OCI-LY7 (cell line): ENCODE data around the gene ADRB1. TPM values are rescaled to one million over a fixed set of nuclear protein-coding genes. Genes with fewer than 3 reads are reported as not detected.

Experiments
- BruUV-seq: library from RNA; stranded (reverse); fragments of 400-500 nt; replicated peaks from 2 replicates; lab custom pipeline; 2021; lab: Mats Ljungman, UMichigan
- CTCF ChIA-PET: fragments of 300-600 bp; sonication (Branson Sonifier 250); formaldehyde crosslinking; loops from one replicate; lab custom pipeline; 2022; ENCODE audit warnings: antibody characterized with exemption; ENCODE audit not compliant: unreplicated experiment; lab: Charles Lee
- POLR2A ChIA-PET: fragments of 300-600 bp; sonication (Branson Sonifier 250); formaldehyde crosslinking; loops from one replicate; lab custom pipeline; 2022; ENCODE audit warnings: antibody characterized with exemption; lab: Charles Lee
- DNase-seq: peaks from one replicate; pipeline ENCODE4 v3.0.0-alpha.2; 2015; ENCODE audit warnings: low spot score
- H2AFZ ChIP-seq: fragments of 200-600 bp; sonication (generic), shearing (Covaris generic); 2 replicates; pipeline ENCODE4 v1.6.1; 2014; ENCODE audit warnings: mild to moderate bottlenecking, antibody characterized with exemption, low read length, moderate library complexity
- H3K27ac ChIP-seq: fragments of 200-600 bp; sonication (generic); 2 replicates; pipeline ENCODE4 v1.5.1; 2014; ENCODE audit warnings: mixed run types, low read depth, mild to moderate bottlenecking, moderate library complexity, low read length, inconsistent platforms; ENCODE audit not compliant: poor library complexity, severe bottlenecking
- H3K36me3 ChIP-seq: fragments of 200-600 bp; sonication (generic); 2 replicates; pipeline ENCODE4 v1.6.1; 2014; ENCODE audit warnings: mild to moderate bottlenecking, antibody characterized with exemption, low read length, moderate library complexity, mixed read lengths; ENCODE audit not compliant: insufficient read depth
- H3K4me1 ChIP-seq: fragments of 200-600 bp; sonication (generic); 2 replicates; pipeline ENCODE4 v1.5.1; 2014; ENCODE audit warnings: mild to moderate bottlenecking, low read length; ENCODE audit not compliant: insufficient read depth, poor library complexity, severe bottlenecking
- H3K4me2 ChIP-seq: fragments of 200-600 bp; sonication (generic); 2 replicates; pipeline ENCODE4 v1.6.1; 2014; ENCODE audit warnings: mild to moderate bottlenecking, low read length
- H3K4me3 ChIP-seq: fragments of 200-600 bp; sonication (generic); 2 replicates; pipeline ENCODE4 v1.5.1; 2014; ENCODE audit warnings: mild to moderate bottlenecking, low read depth, low read length; ENCODE audit not compliant: poor library complexity, severe bottlenecking
- H3K79me2 ChIP-seq: fragments of 200-600 bp; sonication (generic); 2 replicates; pipeline ENCODE4 v1.6.1; 2016; ENCODE audit warnings: low read depth, mild to moderate bottlenecking, low read length, moderate library complexity, mixed read lengths; ENCODE audit not compliant: insufficient read depth
- H3K9me2 ChIP-seq: fragments of 200-600 bp; sonication (generic); 2 replicates; pipeline ENCODE4 v1.6.1; 2016; ENCODE audit warnings: mild to moderate bottlenecking, low read length, mixed read lengths; ENCODE audit not compliant: insufficient read depth
- H3K9me3 ChIP-seq: fragments of 200-600 bp; sonication (generic); 2 replicates; pipeline ENCODE4 v1.6.1; 2014; ENCODE audit warnings: mild to moderate bottlenecking, mixed run types, low read length, mixed read lengths
- H4K20me1 ChIP-seq: fragments of 200-600 bp; sonication (generic); 2 replicates; pipeline ENCODE4 v1.6.1; 2014; ENCODE audit warnings: mild to moderate bottlenecking, antibody characterized with exemption, low read length, moderate library complexity, mixed read lengths; ENCODE audit not compliant: insufficient read depth
- EZH2phosphoT487 ChIP-seq: fragments of 200-600 bp; sonication (generic); IDR thresholded peaks from 2 replicates; pipeline ENCODE4 v1.6.1; 2018; ENCODE audit warnings: low read depth, borderline replicate concordance, mild to moderate bottlenecking, mixed run types, antibody characterized with exemption, low read length, moderate library complexity, mixed read lengths
- intact Hi-C: fragments of 100-400 bp; cut with micrococcal nuclease; formaldehyde crosslinking; loops from one replicate; pipeline ENCODE4 v1.10.0; 2022; ENCODE audit not compliant: unreplicated experiment
- total RNA-seq, 2 experiments: library from RNA; depleted of rRNA in 1 of 2; stranded (reverse); fragments of >200 nt in 1 of 2; shearing (Covaris generic) in 1 of 2; gene quantifications; 2 replicates each; pipeline ENCODE4 v1.2.3, GENCODE V29; 2014 to 2022
- TF ChIP-seq, protein P1 (sequence below): fragments of 200-600 bp; sonication (generic); conservative IDR thresholded peaks from 2 replicates; pipeline ENCODE4 v1.5.1; 2014; ENCODE audit warnings: mild to moderate bottlenecking, antibody characterized with exemption, low read length, moderate library complexity, mixed read lengths

ADRB1 gene
- total RNA-seq, 2 experiments from 2014 or later = 1.3 to 2.0 TPM

DNA sequence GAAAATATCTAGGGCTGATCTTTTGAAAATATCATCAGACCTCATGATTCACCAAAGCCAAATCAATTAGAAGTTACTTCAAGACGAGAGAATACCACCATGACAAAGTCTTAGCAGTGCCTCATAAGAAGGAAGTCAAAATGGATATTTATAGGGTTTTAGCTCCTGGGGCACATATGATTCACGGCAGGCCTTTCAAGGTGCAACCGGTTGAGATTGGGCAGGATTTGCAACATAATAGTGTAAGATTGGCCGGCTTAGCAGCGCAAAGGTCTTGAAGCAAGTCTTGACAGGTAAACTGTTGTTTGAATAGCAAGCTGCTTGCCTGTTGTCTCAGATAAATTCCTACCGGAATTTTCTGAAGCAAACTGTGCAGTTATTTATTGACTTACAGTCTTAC, 17.5 kb downstream of the ADRB1 start:
- Histone ChIP-seq H2AFZ (no peak overlapping the region), H4K20me1 (no peaks in the 10 kb centered on the region), H3K4me1 (no peaks in the 10 kb centered on the region), H3K4me3 (no peak overlapping the region), H3K36me3 (no peaks in the 10 kb centered on the region), H3K4me2 (no peak overlapping the region), H3K9me2 (no peaks in the 10 kb centered on the region), H3K9me3 (no peaks in the 10 kb centered on the region), H3K27ac (no peak overlapping the region), H3K79me2 (no peaks in the 10 kb centered on the region)
- TF ChIP-seq EZH2phosphoT487 = no peak
- TF ChIP-seq, protein P1, sequence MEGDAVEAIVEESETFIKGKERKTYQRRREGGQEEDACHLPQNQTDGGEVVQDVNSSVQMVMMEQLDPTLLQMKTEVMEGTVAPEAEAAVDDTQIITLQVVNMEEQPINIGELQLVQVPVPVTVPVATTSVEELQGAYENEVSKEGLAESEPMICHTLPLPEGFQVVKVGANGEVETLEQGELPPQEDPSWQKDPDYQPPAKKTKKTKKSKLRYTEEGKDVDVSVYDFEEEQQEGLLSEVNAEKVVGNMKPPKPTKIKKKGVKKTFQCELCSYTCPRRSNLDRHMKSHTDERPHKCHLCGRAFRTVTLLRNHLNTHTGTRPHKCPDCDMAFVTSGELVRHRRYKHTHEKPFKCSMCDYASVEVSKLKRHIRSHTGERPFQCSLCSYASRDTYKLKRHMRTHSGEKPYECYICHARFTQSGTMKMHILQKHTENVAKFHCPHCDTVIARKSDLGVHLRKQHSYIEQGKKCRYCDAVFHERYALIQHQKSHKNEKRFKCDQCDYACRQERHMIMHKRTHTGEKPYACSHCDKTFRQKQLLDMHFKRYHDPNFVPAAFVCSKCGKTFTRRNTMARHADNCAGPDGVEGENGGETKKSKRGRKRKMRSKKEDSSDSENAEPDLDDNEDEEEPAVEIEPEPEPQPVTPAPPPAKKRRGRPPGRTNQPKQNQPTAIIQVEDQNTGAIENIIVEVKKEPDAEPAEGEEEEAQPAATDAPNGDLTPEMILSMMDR = no peak
- POLR2A ChIA-PET = interaction anchor here (1.9 to 2.0 kb wide), 2 partner anchors 13 to 18 kb away, joined by 7 to 13 read pairs; no protein-coding TSS in a partner anchor
- no TSS peak for BruUV-seq
- intact Hi-C loops = no loop called here
- DNase-seq = no peak
- CTCF ChIA-PET = no interaction called here

DNA sequence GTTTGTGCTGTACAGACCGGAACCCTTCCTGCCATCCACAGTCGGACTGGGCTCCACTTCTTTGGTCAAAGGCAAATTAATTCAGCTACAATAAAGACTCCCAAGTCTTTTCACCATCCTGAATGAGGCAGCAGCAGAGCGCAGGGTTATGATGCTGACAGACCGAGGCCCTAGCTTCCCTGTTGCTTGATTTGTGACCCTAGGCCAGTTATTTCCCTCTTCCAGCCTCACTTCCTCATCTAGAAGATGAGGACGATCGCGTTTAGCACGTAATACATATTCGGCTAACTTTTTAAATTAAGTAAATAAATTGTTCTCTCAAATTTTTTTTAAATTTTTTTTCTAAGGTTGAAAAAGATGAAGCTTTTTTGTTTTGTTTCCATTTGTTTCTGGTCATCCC, 18.1 kb downstream of the ADRB1 start:
- intact Hi-C loops = no loop called here
- BruUV-seq = no TSS peak
- no peak for DNase-seq
- Histone ChIP-seq H3K9me2 (no peaks in the 10 kb centered on the region), H4K20me1 (no peaks in the 10 kb centered on the region), H3K9me3 (no peaks in the 10 kb centered on the region), H3K4me3 (no peak overlapping the region), H3K36me3 (no peaks in the 10 kb centered on the region), H2AFZ (no peak overlapping the region), H3K4me2 (no peak overlapping the region), H3K79me2 (no peaks in the 10 kb centered on the region), H3K4me1 (peaks cover 4% of the 10 kb centered on the region), H3K27ac (no peak overlapping the region)
- ChIA-PET POLR2A (interaction anchor here (1.1 to 2.0 kb wide), 4 partner anchors 12 to 263 kb away, joined by 3 to 13 read pairs (median 5); no protein-coding TSS in a partner anchor), CTCF (no interaction called here)
- TF ChIP-seq EZH2phosphoT487 = no peak
- TF ChIP-seq, protein P1 = no peak

DNA sequence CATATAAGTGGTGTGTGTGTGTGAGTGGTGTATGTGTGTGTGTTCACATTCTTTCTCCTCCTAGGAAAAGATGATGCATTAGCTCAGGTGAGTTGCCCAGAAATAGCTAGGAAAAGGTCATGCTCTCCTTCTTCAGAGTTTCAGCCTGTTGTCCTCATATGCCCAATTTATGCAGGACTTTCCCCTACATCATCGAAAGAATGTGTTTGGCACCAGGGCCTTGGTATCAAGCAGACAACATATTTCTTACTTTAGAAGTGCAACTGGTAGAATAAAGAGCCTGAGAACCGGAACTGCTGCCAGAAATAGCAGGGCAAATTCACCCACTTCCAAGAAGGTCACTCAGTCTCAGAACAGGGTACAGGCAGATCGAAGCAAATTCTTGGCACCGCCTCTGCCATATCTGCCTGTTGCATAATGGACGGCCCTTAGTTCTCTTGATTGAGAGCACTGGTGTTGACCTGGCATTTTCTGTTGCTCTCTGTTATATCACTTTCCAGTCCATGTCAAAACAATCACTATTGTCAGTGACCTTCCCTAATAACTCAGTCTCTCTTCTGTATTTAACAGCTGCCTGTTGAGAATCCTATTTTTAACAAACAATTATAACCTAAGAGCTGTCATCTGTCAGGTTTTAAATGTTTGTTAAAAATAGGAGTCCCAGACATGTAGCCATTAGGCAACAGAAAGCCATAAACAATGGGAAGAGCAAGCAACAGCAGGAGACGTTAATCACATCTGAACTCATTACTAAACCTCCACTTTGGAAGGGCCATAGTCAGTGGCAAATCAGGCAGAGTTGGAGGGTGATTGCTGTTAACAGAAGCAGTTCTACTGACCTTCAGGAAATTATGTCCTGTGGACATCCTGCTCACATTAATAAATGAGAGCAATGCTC, 20.7 kb downstream of the ADRB1 start:
- no peaks in the 10 kb centered on the region for H3K9me3 ChIP-seq
- intact Hi-C loops = no loop called here
- no TSS peak for BruUV-seq
- no peak overlapping the region for H2AFZ ChIP-seq
- H3K4me2 ChIP-seq = no peak overlapping the region
- no peaks in the 10 kb centered on the region for H4K20me1 ChIP-seq
- peaks cover 20% of the 10 kb centered on the region for H3K4me1 ChIP-seq
- H3K79me2 ChIP-seq = no peaks in the 10 kb centered on the region
- no peaks in the 10 kb centered on the region for H3K36me3 ChIP-seq
- no peak overlapping the region for H3K4me3 ChIP-seq
- no peak for TF ChIP-seq EZH2phosphoT487
- TF ChIP-seq, protein P1 = no peak
- no peak overlapping the region for H3K27ac ChIP-seq
- ChIA-PET POLR2A (interaction anchor here (0.7 to 3.3 kb wide), 2 partner anchors 10 to 142 kb away, joined by 3 to 15 read pairs; no protein-coding TSS in a partner anchor), CTCF (no interaction called here)
- H3K9me2 ChIP-seq = no peaks in the 10 kb centered on the region
- DNase-seq = no peak
